Uterus (tissue), 4 donors: Measurements from ENCODE around the gene S100A14. TPM values are rescaled to one million over a fixed set of nuclear protein-coding genes. Genes with fewer than 3 reads are reported as not detected.

Experiments
- DNase-seq, 2 donors: peaks; one replicate each; pipeline ENCODE4 v3.0.0-alpha.2; 2019 to 2020
- H3K27ac ChIP-seq, 2 donors: fragments of 200-600 bp; sonication (generic); 1 replicate in 1 of 2; 2 replicates in 1 of 2; pipeline ENCODE4 v1.5.1; 2016 to 2018
- H3K27me3 ChIP-seq, 2 donors: fragments of 200-600 bp; sonication (generic); one replicate each; pipeline ENCODE4 v1.5.1; 2018 to 2019; ENCODE audit warnings: control low read depth in 1 of 2
- H3K36me3 ChIP-seq, 2 donors: fragments of 200-600 bp; sonication (generic); one replicate each; pipeline ENCODE4 v1.5.1; 2019; ENCODE audit warnings: control low read depth in 1 of 2
- H3K4me1 ChIP-seq, 2 donors: fragments of 200-600 bp; sonication (generic); one replicate each; pipeline ENCODE4 v1.5.1; 2018 to 2019; ENCODE audit warnings: control low read depth in 1 of 2
- H3K4me3 ChIP-seq, 2 donors: fragments of 200-600 bp; sonication (generic); 1 replicate in 1 of 2; 2 replicates in 1 of 2; pipeline ENCODE4 v1.5.1; 2018 to 2019; ENCODE audit warnings: mild to moderate bottlenecking in 1 of 2
- H3K9me3 ChIP-seq, 2 donors: fragments of 200-600 bp; sonication (generic); one replicate each; pipeline ENCODE4 v1.5.1; 2019; ENCODE audit warnings: control low read depth in 1 of 2
- POLR2A ChIP-seq, 2 donors: fragments of 450-650 bp; IDR thresholded peaks; one replicate each; pipeline ENCODE4 v1.6.1; 2016; ENCODE audit warnings: antibody characterized with exemption in 2 of 2, mild to moderate bottlenecking in 1 of 2, moderate library complexity in 1 of 2
- intact Hi-C: fragments of 100-400 bp; cut with DNase I; formaldehyde crosslinking; loops from one replicate; pipeline ENCODE4 v1.15.1; 2023; ENCODE audit warnings: low total_unique reads
- total RNA-seq, 4 donors: library from RNA; depleted of rRNA in 3 of 4; stranded (reverse); fragments of >200 nt in 3 of 4; gene quantifications; one replicate each; pipeline versions ENCODE4 v1.1.0 to v1.2.4, GENCODE V29; 2014 to 2023
- TF ChIP-seq, protein P1 (sequence below), 4 experiments: fragments of 200-600 bp in 2 of 4; fragments of 450-650 bp in 2 of 4; sonication (generic) in 2 of 4; IDR thresholded peaks; one replicate each; pipeline ENCODE4 v1.5.1; 2016 to 2019; ENCODE audit warnings: antibody characterized with exemption in 4 of 4, mild to moderate bottlenecking in 2 of 4, moderate library complexity in 1 of 4
- donor health status: DM: yes; HTN: yes; CAD: no.

S100A14 gene
- total RNA-seq, 4 donors from 2014 or later = 0.29 to 6.2 TPM; not detected in 2

DNA sequence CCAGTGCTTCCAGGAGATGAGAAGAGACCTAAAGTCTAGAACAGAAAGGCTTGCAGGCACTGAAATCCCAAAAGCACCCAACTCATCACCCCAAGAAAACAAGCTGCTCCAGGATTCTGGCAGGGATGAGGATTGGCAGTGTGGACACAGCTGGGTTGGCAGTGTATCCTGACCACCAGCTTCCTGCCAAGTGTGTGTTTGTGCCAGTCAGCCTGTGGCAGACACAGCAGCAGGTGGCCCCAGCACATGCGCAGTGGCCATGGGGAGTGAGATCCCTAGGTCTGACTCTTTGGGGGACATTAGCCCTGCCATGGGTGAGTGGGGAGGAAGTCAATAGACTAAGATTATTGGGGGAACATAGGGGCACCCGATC, 33.7 kb upstream of the S100A14 start:
- Histone ChIP-seq H3K4me3 (no peak overlapping the region), H3K36me3 (no peaks in the 10 kb centered on the region), H3K4me1 (no peaks in the 10 kb centered on the region), H3K9me3 (no peaks in the 10 kb centered on the region), H3K27me3 (no peaks in the 10 kb centered on the region), H3K27ac (peak overlapping the region in 1 of 2 donors; percentile 17)
- no peak for DNase-seq
- TF ChIP-seq, protein P1, sequence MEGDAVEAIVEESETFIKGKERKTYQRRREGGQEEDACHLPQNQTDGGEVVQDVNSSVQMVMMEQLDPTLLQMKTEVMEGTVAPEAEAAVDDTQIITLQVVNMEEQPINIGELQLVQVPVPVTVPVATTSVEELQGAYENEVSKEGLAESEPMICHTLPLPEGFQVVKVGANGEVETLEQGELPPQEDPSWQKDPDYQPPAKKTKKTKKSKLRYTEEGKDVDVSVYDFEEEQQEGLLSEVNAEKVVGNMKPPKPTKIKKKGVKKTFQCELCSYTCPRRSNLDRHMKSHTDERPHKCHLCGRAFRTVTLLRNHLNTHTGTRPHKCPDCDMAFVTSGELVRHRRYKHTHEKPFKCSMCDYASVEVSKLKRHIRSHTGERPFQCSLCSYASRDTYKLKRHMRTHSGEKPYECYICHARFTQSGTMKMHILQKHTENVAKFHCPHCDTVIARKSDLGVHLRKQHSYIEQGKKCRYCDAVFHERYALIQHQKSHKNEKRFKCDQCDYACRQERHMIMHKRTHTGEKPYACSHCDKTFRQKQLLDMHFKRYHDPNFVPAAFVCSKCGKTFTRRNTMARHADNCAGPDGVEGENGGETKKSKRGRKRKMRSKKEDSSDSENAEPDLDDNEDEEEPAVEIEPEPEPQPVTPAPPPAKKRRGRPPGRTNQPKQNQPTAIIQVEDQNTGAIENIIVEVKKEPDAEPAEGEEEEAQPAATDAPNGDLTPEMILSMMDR (IDR thresholded peaks at IDR 0.05) = no peak
- no peak for TF ChIP-seq POLR2A (IDR thresholded peaks at IDR 0.05)
- intact Hi-C loops = no loop called here

DNA sequence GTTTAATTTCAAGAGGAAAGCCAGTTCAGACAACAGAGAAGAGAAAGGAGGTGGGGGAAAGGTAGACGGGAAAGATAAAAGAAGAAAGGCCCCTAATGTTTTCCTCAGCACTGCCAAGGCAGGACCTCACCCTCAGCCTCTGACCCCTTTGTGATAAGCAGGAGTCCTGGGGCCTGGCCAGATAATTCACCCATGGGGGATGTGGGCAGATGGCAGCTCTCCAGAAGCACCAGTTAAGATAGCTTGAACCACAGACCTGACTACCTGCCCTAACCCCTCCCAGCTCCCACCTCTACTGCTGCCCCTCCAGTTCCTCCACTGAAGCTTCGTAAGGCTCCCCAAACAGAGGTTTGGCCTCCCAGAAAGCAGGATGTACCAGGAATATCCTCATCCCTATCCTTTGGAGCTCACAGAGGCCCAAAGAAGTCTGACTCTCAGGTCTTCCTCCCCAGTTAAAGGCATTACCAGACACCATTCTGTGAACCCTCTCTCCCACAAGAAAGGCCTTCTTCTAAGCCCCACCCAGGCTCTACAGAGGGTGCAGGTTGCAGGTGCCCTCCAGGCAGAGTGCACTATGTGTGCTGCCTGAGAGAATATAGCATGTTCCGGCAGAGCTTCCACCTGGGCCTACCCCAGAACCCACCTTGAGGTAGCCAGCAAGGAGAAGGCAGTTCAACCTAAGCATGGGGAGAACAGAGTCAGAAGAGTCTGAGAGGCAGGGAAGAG, 33.2 kb upstream of the S100A14 start:
- no peak for DNase-seq
- H3K27me3 ChIP-seq = no peaks in the 10 kb centered on the region
- H3K4me3 ChIP-seq = no peak overlapping the region
- H3K27ac ChIP-seq = peak overlapping the region in 1 of 2 donors; percentile 17
- H3K36me3 ChIP-seq = no peaks in the 10 kb centered on the region
- intact Hi-C loops = no loop called here
- no peak for TF ChIP-seq POLR2A (IDR thresholded peaks at IDR 0.05)
- TF ChIP-seq, protein P1 (IDR thresholded peaks at IDR 0.05) = no peak
- no peaks in the 10 kb centered on the region for H3K9me3 ChIP-seq
- H3K4me1 ChIP-seq = no peaks in the 10 kb centered on the region

DNA sequence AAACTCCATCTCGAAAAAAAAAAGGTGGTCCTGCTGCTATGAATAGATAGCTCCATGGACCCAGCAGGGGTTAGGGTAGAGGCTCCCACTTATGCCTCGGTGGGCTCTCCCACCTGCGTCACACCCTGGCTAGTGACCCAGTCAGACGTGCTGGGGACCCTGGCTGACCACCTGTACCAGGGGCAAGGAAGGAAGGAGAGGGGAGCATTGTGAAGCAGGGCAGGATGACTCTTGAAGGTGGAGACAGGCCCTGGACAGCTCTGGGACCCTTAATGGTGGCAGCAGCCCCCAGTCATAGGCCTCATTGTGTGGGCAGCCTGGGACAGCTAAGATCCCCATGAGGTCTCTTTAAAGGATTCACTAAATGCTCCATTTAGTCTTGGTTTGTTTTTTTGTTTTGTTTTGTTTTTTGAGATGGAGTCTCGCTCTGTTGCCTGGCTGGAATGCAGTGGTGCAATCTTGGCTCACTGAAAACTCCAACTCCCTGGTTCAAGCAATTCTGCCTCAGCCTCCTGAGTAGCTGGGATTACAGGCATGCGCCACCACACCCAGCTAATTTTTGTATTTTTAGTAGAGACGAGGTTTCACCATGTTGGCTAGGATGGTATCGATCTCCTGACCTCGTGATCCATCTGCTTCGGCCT, 32.0 kb upstream of the S100A14 start:
- intact Hi-C loops = no loop called here
- Histone ChIP-seq H3K9me3 (no peaks in the 10 kb centered on the region), H3K27ac (no peak overlapping the region), H3K4me3 (no peak overlapping the region), H3K36me3 (no peaks in the 10 kb centered on the region), H3K4me1 (no peaks in the 10 kb centered on the region), H3K27me3 (no peaks in the 10 kb centered on the region)
- no peak for DNase-seq
- TF ChIP-seq, protein P1 (IDR thresholded peaks at IDR 0.05) = no peak
- no peak for TF ChIP-seq POLR2A (IDR thresholded peaks at IDR 0.05)

DNA sequence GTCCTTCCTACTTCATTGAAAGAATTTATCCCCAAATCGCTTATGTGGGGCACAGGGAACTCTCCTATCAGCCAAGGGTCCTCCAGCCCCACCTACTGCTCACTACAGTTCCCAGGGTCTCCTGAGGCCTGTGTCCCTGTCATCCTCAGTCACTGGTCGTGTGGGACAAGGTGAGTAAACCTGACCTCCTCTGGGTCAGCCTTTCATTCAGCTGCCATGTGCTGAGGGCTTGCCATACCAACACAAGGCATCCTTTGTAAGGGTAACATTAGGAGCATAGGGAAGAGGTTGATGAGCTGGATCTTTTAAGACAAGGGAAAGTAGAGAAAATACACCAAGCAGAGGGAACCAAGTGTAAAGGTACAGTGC, 31.2 kb upstream of the S100A14 start:
- H3K4me1 ChIP-seq = no peaks in the 10 kb centered on the region
- TF ChIP-seq POLR2A (IDR thresholded peaks at IDR 0.05) = no peak
- TF ChIP-seq, protein P1 (IDR thresholded peaks at IDR 0.05) = no peak
- H3K4me3 ChIP-seq = no peak overlapping the region
- H3K9me3 ChIP-seq = no peaks in the 10 kb centered on the region
- intact Hi-C loops = no loop called here
- no peaks in the 10 kb centered on the region for H3K36me3 ChIP-seq
- DNase-seq = no peak
- no peak overlapping the region for H3K27ac ChIP-seq
- H3K27me3 ChIP-seq = no peaks in the 10 kb centered on the region

DNA sequence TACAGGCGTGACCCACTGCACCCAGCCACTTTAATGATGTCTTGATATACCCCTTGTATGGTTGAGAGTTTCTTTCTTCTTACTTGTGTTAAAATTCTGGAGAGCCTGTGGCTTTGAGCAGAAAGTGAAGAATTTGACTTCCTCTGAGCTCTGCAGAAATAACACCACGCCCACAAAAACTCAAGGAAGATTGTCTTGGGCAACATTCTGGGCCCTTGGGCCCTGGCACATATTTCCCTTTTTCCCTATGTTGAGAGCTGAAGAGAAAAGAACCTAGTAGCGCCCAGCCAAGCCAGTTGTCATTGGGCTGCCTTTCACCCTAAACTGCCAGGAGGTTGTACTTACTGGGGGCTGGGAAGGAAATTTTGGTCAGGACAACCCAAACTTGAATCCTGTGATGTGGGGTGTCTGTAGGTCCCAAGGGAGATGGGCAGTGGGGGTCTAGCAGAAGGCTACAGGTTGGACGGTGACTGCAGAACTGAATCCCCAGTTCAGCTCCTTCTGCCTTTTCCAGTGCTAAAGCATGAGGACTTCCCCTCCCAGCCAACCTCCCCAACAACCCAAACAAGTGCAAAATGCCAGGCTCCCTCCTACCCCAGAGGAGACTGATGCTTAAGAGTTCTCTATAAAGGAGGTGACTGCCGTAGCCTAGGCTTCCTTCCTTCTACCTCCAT, 30.7 kb upstream of the S100A14 start:
- Histone ChIP-seq H3K27me3 (no peaks in the 10 kb centered on the region), H3K9me3 (no peaks in the 10 kb centered on the region), H3K4me3 (no peak overlapping the region), H3K27ac (no peak overlapping the region), H3K36me3 (no peaks in the 10 kb centered on the region), H3K4me1 (no peaks in the 10 kb centered on the region)
- DNase-seq = no peak
- TF ChIP-seq, protein P1 (IDR thresholded peaks at IDR 0.05) = no peak
- TF ChIP-seq POLR2A (IDR thresholded peaks at IDR 0.05) = no peak
- intact Hi-C loops = no loop called here
